Stimulated activated CD4-positive, alpha-beta T cell treated with anti-CD3 and anti-CD28 coated beads, Interleukin-1b, Interleukin-23, amount 100 ng/mL, for 24 hours (primary cell): ENCODE data around the gene SALL3.

ENCODE experiments used
- DNase-seq, 4 experiments: peaks; one replicate each; pipeline ENCODE4 v3.0.0-alpha.2; 2020; ENCODE audit warnings: low read depth in 4 of 4, low spot score in 1 of 4

The SALL3 gene

GRCh38 chr18:78980279-78980771 lies 707 bp downstream of the SALL3 start:
- no peak for DNase-seq

DNA sequence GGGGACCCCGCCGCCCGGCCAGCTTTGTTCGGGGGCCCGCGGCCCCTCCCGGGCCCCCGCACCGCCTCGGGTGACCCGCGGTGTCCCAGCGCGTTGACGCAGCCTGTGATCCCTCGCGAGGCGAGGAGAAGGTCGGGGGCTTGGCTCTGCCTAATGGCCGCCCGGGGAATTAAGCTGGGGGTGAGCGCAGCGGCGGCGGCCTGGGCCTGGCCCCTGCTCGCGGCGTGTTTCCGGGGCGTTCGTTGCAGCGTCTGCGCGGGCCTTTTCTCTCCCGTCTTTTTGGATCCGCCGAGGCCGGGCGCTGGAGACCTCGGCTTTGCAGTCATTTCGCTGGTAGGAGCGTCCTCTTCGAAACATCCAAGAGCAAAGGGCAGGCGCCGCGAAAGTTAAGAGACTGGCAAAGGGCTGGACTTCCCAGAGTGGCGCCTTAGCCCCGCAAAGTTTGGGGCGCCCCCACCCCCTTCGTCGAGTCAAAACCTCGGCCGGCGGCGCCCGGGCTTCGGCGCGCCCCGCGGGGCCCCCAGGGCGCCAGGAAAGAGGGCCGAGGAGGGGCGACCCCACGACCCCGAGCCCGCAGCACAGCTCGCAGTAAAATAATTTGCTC lies 1.3 kb downstream of the SALL3 start:
- DNase-seq = no peak

GRCh38 chr18:78981394-78981831 lies 1.8 kb downstream of the SALL3 start:
- no peak for DNase-seq

- DNase-seq = no peak
Observed at GRCh38 chr18:78981989-78982620, 2.5 kb downstream of the SALL3 start.

GRCh38 chr18:78983512-78983911 lies 3.9 kb downstream of the SALL3 start:
- no peak for DNase-seq

DNA sequence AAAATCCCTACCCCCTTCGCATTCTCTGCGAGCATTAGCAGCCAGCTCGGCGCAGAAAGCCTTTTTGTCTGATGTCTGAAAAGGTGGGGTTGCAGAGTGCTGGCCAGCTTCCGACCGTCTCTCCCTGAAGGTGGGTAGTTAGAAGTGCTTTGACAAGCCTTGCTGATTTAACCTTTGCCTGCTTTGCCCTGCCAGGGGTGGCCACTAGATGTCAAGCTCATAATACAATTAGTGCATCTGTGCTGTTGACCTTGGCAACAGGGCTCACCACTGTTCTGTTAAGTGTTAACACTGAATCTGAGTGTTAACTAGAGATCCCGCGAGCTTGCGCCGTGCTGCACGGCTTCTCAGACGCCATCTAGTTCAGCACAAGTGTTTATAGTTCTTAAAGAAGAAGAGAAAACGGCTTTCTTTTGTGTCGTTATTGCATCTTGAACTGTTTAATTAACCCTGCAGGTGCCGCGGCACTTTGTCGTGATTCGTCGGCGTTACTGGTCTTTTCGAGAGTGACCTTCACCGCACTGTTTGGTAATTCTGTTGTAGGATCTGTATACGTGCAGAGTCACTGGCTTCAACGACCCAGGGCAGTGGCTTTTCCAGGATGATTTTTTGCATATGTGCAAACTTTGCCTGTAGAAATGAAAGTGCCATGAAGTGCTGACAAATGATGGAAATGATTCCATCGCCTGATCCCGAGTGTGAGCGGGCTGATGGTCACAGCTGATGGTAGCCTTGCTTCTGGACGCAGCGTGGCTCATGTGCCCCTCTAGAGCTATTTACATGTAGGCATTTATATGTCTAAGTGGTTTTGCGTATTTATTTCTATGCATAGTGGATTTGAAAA lies 5.5 kb downstream of the SALL3 start:
- DNase-seq = no peak

DNA sequence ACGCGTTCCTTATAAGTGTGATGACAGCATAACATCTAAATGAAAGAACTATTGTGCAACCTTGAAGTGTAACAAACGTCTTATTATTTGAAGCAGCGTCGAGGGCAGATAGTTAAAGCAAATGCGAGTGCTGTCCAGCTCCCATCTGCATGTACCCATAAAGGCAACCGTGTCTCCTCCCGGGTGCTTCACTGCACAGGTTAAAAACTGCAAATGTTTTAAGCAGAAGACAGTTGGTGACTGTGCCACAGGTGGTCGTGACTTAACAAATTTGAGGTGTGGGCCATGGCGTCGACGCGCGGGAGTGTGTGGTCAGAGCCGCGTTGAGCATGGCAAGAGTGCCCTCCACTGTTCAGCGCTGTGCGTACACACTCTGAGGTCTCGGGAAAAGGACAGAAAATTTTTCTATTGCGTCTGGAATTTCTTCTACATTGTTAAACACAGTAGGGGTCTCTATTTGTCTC lies 6.4 kb downstream of the SALL3 start:
- no peak for DNase-seq

GRCh38 chr18:78991446-78991845 lies 11.8 kb downstream of the SALL3 start:
- DNase-seq = no peak

GRCh38 chr18:78992041-78993011 lies 12.7 kb downstream of the SALL3 start:
- no peak for DNase-seq

DNA sequence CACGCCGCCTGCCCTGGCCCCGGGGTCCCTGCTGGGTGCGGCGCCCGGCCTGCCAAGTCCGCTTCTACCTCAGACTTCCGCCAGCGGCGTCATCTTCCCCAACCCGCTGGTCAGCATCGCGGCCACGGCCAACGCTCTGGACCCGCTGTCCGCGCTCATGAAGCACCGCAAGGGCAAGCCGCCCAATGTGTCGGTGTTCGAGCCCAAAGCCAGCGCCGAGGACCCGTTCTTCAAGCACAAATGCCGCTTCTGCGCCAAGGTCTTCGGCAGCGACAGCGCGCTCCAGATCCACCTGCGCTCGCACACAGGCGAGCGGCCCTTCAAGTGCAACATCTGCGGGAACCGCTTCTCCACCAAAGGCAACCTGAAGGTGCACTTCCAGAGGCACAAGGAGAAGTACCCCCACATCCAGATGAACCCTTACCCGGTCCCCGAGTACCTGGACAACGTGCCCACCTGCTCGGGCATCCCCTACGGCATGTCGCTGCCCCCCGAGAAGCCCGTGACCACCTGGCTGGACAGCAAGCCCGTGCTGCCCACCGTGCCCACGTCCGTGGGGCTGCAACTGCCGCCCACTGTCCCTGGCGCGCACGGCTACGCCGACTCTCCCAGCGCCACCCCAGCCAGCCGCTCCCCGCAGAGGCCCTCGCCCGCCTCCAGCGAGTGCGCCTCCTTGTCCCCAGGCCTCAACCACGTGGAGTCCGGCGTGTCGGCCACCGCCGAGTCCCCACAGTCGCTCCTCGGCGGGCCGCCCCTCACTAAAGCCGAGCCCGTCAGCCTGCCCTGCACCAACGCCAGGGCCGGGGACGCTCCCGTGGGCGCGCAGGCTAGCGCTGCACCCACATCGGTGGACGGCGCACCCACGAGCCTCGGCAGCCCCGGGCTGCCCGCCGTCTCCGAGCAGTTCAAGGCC lies 13.7 kb downstream of the SALL3 start:
- no peak for DNase-seq

DNA sequence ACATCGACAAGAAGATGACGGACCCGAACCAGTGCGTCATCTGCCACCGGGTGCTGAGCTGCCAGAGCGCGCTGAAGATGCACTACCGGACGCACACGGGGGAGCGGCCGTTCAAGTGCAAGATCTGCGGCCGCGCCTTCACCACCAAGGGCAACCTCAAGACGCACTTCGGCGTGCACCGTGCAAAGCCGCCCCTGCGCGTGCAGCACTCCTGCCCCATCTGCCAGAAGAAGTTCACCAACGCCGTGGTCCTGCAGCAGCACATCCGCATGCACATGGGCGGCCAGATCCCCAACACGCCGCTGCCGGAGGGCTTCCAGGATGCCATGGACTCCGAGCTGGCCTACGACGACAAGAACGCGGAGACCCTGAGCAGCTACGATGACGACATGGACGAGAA lies 14.4 kb downstream of the SALL3 start:
- DNase-seq = no peak

- no peak for DNase-seq
Observed at GRCh38 chr18:78994531-78994930, 14.9 kb downstream of the SALL3 start.

DNA sequence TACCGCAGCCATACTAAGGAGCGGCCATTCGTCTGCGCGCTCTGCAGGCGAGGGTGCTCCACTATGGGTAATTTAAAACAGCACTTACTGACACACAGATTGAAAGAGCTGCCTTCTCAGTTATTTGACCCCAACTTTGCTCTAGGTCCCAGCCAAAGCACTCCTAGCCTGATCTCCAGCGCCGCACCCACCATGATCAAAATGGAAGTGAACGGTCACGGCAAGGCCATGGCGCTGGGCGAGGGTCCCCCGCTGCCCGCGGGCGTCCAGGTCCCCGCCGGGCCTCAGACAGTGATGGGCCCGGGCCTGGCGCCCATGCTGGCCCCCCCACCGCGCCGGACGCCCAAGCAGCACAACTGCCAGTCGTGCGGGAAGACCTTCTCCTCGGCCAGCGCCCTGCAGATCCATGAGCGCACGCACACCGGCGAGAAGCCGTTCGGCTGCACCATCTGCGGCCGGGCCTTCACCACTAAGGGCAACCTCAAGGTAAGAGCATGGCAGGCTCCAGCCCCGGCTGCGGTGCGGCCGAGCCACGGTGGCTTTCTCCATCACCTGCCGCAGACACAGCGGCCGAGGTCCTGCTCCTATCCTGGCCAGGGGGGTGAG lies 15.5 kb downstream of the SALL3 start:
- DNase-seq = no peak

GRCh38 chr18:78995740-78996395 lies 16.2 kb downstream of the SALL3 start:
- DNase-seq = no peak

GRCh38 chr18:78996741-78997490 lies 17.3 kb downstream of the SALL3 start:
- no peak for DNase-seq

- DNase-seq = no peak
Observed at GRCh38 chr18:78998371-78999071, 18.9 kb downstream of the SALL3 start.

GRCh38 chr18:78999939-79000338 lies 20.3 kb downstream of the SALL3 start:
- DNase-seq = no peak
